HFFc6 (cell line): ENCODE results near the gene MAP1B. TPM values are rescaled to one million over a fixed set of nuclear protein-coding genes. Genes with fewer than 3 reads are reported as not detected.
A peak's percentile ranks its signal among the peaks of the same experiment; 100 is the strongest.

Source experiments
- DNase-seq: peaks from one replicate; pipeline ENCODE4 v3.0.0-alpha.2; 2018
- H3K27ac Mint-ChIP-seq: 2 replicates; pipeline ENCODE4 v1.8.0; 2020; ENCODE audit warnings: mild to moderate bottlenecking, mixed read lengths
- H3K27me3 Mint-ChIP-seq: 2 replicates; pipeline ENCODE4 v1.8.0; 2021; ENCODE audit warnings: mild to moderate bottlenecking, moderate library complexity, mixed read lengths; ENCODE audit not compliant: insufficient read depth
- H3K36me3 Mint-ChIP-seq: 2 replicates; pipeline ENCODE4 v1.8.0; 2021; ENCODE audit warnings: low read depth, mixed read lengths
- H3K4me1 Mint-ChIP-seq: 2 replicates; pipeline ENCODE4 v1.8.0; 2020; ENCODE audit warnings: low read depth, mixed read lengths
- H3K4me3 Mint-ChIP-seq: 2 replicates; pipeline ENCODE4 v1.8.0; 2020; ENCODE audit warnings: mild to moderate bottlenecking, moderate library complexity, mixed read lengths
- H3K9me3 Mint-ChIP-seq: 2 replicates; pipeline ENCODE4 v1.8.0; 2020; ENCODE audit warnings: mild to moderate bottlenecking, mixed read lengths
- total RNA-seq, 6 experiments: library from RNA; stranded (reverse); fragmentation: NEBNext Ultra II Directional; extraction: Animal tissue kit (Norgen Biotek cat#: 25700); gene quantifications; 2 replicates in 1 of 6; 3 replicates in 5 of 6; pipeline ENCODE4 v1.2.3, GENCODE V29; 2021
- TF ChIP-seq, protein P1 (sequence below): fragments of 200-600 bp; sonication (generic); IDR thresholded peaks from 2 replicates; pipeline ENCODE4 v1.5.0; 2021; ENCODE audit warnings: antibody characterized with exemption, mild to moderate bottlenecking

Gene MAP1B
- total RNA-seq, 6 experiments from 2014 or later = 164 to 272 (median 235) TPM

DNA sequence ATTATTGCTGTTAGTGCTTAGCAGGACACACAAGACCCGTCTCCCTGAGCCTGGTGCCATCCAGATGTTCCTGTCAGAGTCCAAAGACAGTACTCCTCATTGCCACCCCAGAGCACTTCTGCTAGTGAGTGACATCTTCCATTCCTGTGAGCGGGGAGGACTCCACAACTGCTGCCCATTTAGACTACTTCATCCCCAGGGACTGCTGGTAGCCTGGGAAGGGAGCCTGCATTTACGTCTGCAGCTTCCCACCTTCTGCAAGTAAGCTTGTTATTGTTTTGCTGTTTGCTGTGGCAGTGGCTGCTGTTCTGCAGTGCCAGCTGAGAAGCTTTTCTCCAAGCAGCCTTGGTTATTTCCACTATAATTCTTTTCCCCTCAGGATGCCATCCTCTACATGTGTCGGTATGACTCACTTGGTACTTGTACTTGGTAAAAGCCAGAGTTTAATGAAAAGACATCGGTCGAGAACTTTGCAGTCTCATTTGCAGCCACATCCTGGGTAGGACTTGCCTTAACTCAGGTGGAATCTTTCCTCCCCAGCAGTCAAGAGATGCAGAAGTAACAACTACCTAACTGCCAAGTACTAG is 10.6 kb upstream of the MAP1B start:
- Mint-ChIP-seq H3K4me1 (peaks cover 22% of the 10 kb centered on the region), H3K27me3 (no peaks in the 10 kb centered on the region; the same call in 1 of the 2 replicates), H3K9me3 (no peaks in the 10 kb centered on the region), H3K27ac (no peak overlapping the region), H3K4me3 (no peak overlapping the region), H3K36me3 (no peaks in the 10 kb centered on the region)
- TF ChIP-seq, protein P1, sequence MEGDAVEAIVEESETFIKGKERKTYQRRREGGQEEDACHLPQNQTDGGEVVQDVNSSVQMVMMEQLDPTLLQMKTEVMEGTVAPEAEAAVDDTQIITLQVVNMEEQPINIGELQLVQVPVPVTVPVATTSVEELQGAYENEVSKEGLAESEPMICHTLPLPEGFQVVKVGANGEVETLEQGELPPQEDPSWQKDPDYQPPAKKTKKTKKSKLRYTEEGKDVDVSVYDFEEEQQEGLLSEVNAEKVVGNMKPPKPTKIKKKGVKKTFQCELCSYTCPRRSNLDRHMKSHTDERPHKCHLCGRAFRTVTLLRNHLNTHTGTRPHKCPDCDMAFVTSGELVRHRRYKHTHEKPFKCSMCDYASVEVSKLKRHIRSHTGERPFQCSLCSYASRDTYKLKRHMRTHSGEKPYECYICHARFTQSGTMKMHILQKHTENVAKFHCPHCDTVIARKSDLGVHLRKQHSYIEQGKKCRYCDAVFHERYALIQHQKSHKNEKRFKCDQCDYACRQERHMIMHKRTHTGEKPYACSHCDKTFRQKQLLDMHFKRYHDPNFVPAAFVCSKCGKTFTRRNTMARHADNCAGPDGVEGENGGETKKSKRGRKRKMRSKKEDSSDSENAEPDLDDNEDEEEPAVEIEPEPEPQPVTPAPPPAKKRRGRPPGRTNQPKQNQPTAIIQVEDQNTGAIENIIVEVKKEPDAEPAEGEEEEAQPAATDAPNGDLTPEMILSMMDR = no peak
- no peak for DNase-seq

DNA sequence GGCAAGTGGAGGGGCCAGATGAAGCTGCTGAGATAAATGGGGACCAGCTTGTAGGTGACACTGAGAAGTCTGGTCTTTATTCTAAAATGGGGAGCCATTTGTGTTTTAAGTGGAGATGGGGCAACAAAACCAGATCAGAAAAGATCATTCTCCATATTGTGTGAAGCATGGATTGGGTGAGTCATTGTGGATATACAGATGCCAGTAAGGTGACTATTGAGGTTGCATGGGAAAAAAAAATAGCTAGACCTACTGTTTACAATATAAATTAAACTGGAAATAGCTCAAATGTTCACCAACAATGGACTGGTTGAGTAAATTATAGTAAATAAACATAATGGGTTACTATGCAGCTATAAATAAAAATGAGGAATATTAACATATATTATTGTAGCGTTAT is 5.4 kb upstream of the MAP1B start:
- no peaks in the 10 kb centered on the region for H3K9me3 Mint-ChIP-seq
- H3K4me3 Mint-ChIP-seq = no peak overlapping the region
- peaks cover 18% of the 10 kb centered on the region for H3K4me1 Mint-ChIP-seq
- peak overlapping the region; percentile 45; the same call in 1 of the 2 replicates for H3K27ac Mint-ChIP-seq
- no peaks in the 10 kb centered on the region for H3K36me3 Mint-ChIP-seq
- peak; percentile 45 for DNase-seq
- H3K27me3 Mint-ChIP-seq = no peaks in the 10 kb centered on the region; the same call in none of the 2 replicates
- TF ChIP-seq, protein P1 = no peak

DNA sequence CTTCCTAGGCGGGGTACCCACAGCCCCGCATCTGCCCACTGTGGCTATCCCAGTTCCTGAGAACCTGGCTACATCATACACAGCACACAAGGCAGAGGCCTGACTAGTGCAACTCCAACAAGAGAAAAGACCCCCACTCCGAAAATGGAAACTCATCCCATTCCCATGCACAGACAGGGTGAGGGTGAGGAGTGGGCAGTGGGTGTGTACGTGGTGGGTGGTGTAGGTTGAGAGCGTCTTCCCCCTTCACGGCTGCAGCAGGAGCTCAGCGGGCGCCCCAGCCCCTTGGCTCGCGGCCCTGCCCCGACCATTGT is 501 bp upstream of the MAP1B start:
- Mint-ChIP-seq H3K9me3 (no peaks in the 10 kb centered on the region), H3K4me3 (peak overlapping the region; percentile 94), H3K4me1 (peaks cover 39% of the 10 kb centered on the region), H3K27ac (no peak overlapping the region), H3K36me3 (peaks cover 26% of the 10 kb centered on the region), H3K27me3 (peaks cover 1% of the 10 kb centered on the region)
- TF ChIP-seq, protein P1 = no peak
- DNase-seq = no peak

DNA sequence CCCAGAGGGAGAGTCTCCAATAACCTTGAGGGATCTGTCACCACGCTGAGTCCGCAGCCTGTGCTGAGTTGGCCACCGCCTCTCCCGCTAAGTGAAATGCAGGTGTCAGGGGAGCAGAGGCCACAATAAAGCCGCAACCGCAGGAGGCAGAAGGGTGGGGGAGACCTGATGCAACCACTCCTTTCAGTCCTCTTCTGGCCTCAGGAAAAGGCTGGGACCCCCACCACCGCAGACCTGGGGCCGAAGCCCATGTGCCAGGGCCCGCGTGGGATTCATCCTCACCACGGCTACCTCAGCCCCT is 576 bp downstream of the MAP1B start:
- peaks cover 43% of the 10 kb centered on the region for H3K4me1 Mint-ChIP-seq
- H3K27ac Mint-ChIP-seq = peak overlapping the region; percentile 87
- H3K27me3 Mint-ChIP-seq = peaks cover 1% of the 10 kb centered on the region; the same call in 1 of the 2 replicates
- no peaks in the 10 kb centered on the region for H3K9me3 Mint-ChIP-seq
- peaks cover 33% of the 10 kb centered on the region for H3K36me3 Mint-ChIP-seq
- no peak for DNase-seq
- peak overlapping the region; percentile 94 for H3K4me3 Mint-ChIP-seq
- TF ChIP-seq, protein P1 = no peak

DNA sequence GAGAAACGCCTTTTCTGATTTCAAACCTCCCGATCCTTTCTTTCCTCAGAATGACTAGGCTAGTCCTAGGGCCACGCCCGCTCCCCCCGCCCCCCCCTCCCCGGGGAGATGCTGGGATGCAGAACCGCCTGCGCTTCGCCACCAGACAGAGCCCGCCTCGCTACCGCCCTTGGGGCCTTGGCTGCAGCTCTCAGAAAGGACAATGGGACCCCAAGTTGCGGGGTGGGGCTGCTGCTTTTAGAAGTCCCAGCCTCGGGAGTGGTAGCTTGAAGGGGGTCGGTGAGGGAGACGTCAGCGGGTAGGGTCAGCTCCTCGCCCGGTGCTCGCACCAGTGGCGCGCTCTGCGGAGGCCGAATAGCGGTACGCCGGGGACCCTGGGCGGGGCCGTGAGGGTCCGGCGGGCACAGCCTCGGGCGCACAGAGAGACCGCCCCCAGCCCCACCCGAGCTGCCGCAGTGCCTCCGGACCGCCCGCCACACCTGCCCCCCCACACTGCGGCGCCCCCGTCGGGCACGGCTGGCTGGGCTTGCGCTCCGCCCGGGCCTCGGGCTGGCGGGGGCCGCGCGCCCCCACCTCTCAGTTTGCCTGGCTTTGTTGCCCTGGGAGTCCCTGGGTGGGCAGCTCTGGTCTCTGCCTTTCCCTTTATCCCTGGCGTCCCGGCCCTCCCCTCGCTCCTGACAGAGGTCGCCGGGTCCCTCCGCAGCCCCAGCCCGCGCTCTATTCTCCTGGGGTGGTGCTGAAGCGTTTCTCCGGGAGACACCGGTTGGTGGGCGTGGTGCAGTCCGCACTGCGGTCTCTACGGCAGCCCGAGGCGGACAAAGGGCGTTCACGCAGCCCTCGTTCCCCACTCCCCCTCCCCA is 1.2 kb downstream of the MAP1B start:
- Mint-ChIP-seq H3K27me3 (peaks cover 1% of the 10 kb centered on the region; the same call in 1 of the 2 replicates), H3K4me1 (peaks cover 46% of the 10 kb centered on the region), H3K9me3 (no peaks in the 10 kb centered on the region), H3K4me3 (peak overlapping the region; percentile 95), H3K27ac (peak overlapping the region; percentile 87), H3K36me3 (peaks cover 36% of the 10 kb centered on the region)
- peak; percentile 55 for DNase-seq
- TF ChIP-seq, protein P1 = no peak
